Karpas-422 (cell line): ENCODE results near the gene C2CD2. TPM values are rescaled to one million over a fixed set of nuclear protein-coding genes. Genes with fewer than 3 reads are reported as not detected.

Experiments used
- DNase-seq: peaks from one replicate; pipeline ENCODE4 v3.0.0-alpha.2; 2015
- H2AFZ ChIP-seq: fragments of 200-600 bp; sonication (generic); 2 replicates; pipeline ENCODE4 v1.6.1; 2014; ENCODE audit warnings: antibody characterized with exemption, low read length, mixed read lengths
- H3K27ac ChIP-seq: fragments of 200-600 bp; sonication (generic); 2 replicates; pipeline ENCODE4 v1.5.1; 2014; ENCODE audit warnings: mild to moderate bottlenecking, low read length, moderate library complexity
- H3K27me3 ChIP-seq: fragments of 200-600 bp; sonication (generic); 2 replicates; pipeline ENCODE4 v1.6.1; 2014; ENCODE audit warnings: low read length, mixed read lengths
- H3K36me3 ChIP-seq: fragments of 200-600 bp; sonication (generic); 2 replicates; pipeline ENCODE4 v1.6.1; 2014; ENCODE audit warnings: low read length, mixed read lengths; ENCODE audit not compliant: insufficient read depth
- H3K4me1 ChIP-seq: fragments of 200-600 bp; sonication (generic); 2 replicates; pipeline ENCODE4 v1.6.1; 2014; ENCODE audit warnings: mild to moderate bottlenecking, low read length, mixed read lengths
- H3K4me2 ChIP-seq: fragments of 200-600 bp; sonication (generic); 2 replicates; pipeline ENCODE4 v1.6.1; 2014; ENCODE audit warnings: low read length, low read depth, mild to moderate bottlenecking; ENCODE audit not compliant: poor library complexity, severe bottlenecking
- H3K4me3 ChIP-seq: fragments of 200-600 bp; sonication (generic); 2 replicates; pipeline ENCODE4 v1.5.1; 2014; ENCODE audit warnings: mild to moderate bottlenecking, antibody characterized with exemption, low read length, mixed read lengths
- H3K79me2 ChIP-seq: fragments of 200-600 bp; sonication (generic); 2 replicates; pipeline ENCODE4 v1.6.1; 2014; ENCODE audit warnings: mild to moderate bottlenecking, low read length, mixed read lengths
- H3K9ac ChIP-seq: fragments of 200-600 bp; sonication (generic); 2 replicates; pipeline ENCODE4 v1.6.0; 2014; ENCODE audit warnings: low read length
- H3K9me2 ChIP-seq: fragments of 200-600 bp; sonication (generic), shearing (Covaris generic); replicated peaks from 2 replicates; pipeline ENCODE4 v1.6.0; 2014; ENCODE audit warnings: mild to moderate bottlenecking, low read length, moderate library complexity; ENCODE audit not compliant: insufficient read depth
- H3K9me3 ChIP-seq: fragments of 300-700, 200-600 bp; sonication (generic); 2 replicates; pipeline ENCODE4 v1.6.1; 2014; ENCODE audit warnings: low read length, mixed read lengths
- H4K20me1 ChIP-seq: fragments of 200-600 bp; sonication (generic); 2 replicates; pipeline ENCODE4 v1.6.1; 2014; ENCODE audit warnings: mild to moderate bottlenecking, antibody characterized with exemption, low read length, low read depth; ENCODE audit not compliant: insufficient read depth
- total RNA-seq: library from RNA; depleted of rRNA; stranded (reverse); fragments of >200 nt; shearing (Covaris generic); gene quantifications from 2 replicates; pipeline ENCODE4 v1.2.3, GENCODE V29; 2014; ENCODE audit warnings: low replicate concordance

Gene C2CD2
- total RNA-seq, 1 experiment from 2014 or later = not detected

DNA sequence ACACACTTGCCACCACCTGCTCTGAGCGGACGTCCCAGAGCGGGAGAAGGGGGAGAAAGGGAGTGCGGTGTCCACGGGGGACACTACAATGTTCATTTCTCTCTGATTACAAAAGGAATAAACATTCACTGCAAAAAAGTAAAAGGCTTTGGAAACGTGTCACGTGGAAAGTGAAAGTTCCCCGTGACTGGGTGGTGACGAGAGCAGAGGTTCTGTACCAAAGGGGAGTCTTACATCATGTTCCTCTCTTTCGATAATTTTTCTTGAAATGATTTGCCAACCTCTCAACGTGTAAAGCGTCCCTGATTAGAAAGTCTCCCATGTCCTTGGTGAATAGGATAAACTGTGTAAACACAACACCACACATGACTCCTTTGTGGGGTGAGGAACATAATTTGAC is 52.7 kb downstream of the C2CD2 start:
- Histone ChIP-seq H3K79me2 (no peaks in the 10 kb centered on the region), H3K4me2 (no peak overlapping the region)
- no peak for DNase-seq

DNA sequence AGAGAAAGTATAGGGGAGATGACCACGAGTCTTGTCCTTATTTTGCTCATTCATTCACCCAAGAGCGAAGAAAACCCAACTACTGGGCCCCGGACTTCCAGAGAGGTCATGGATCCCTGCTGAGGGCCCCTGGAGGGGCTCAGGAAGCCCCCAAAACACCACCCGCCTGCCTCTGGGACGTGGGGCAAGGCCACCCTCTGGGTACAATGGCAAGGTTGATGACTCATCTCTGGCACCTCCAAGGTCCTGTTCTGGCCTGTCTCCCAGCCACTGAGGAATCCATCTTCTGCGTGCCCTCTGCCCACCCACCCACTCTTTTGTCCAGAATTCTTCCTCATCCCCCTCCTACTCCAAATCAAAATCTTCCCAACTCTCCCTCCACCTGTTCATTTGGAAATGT is 53.4 kb downstream of the C2CD2 start:
- Histone ChIP-seq H3K4me3 (no peak overlapping the region), H3K9me2 (no peaks in the 10 kb centered on the region), H3K4me1 (peaks cover 7% of the 10 kb centered on the region), H3K27ac (no peak overlapping the region), H2AFZ (no peak overlapping the region), H3K4me2 (no peak overlapping the region), H3K36me3 (no peaks in the 10 kb centered on the region), H3K79me2 (no peaks in the 10 kb centered on the region), H3K9ac (no peak overlapping the region), H4K20me1 (no peaks in the 10 kb centered on the region), H3K27me3 (no peaks in the 10 kb centered on the region), H3K9me3 (no peaks in the 10 kb centered on the region)
- no peak for DNase-seq

More for the DNA sequence above, 52.7 kb downstream of the C2CD2 start:
- Histone ChIP-seq H3K27me3 (no peaks in the 10 kb centered on the region), H2AFZ (no peak overlapping the region), H3K9me3 (no peaks in the 10 kb centered on the region), H3K4me3 (no peak overlapping the region), H3K9me2 (no peaks in the 10 kb centered on the region), H3K27ac (no peak overlapping the region), H3K36me3 (no peaks in the 10 kb centered on the region), H3K4me1 (peaks cover 2% of the 10 kb centered on the region), H3K9ac (no peak overlapping the region), H4K20me1 (no peaks in the 10 kb centered on the region)

DNA sequence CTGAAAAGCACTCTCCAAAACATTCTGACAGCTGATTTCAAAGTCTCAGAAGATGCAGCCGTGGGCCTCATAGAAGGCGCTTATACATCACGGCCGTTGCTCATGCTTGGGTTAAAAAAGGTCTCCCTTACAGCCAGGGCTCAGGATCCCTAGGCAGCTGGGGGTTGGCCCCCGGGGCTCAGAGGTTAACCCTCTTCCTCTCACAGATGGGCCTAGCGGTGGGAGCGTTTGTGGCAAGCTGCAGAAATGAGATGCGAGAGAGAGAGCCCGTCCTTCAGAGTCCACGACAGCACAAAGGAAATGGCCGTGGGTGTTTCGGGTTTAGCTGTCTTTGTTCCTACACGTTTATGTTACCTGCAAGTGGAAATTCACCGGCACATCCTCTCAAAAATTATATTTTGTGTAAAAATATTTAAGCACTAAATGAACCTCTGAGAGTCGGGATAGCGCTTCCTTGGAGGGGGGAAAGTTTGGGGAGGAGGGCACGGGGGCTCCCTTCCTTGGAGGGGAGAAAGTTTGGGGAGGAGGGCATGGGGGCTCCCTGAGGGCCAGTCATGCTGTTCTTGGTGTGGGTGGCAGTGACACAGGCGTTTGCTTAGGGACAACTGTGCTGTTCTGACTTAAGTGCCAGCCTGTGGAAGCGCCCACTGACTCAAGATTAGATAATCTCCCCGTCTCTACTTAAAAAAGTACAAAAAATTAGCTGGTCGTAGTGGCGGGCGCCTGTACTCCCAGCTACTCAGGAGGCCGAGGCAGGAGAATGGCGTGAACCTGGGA is 54.2 kb downstream of the C2CD2 start:
- Histone ChIP-seq H4K20me1 (no peaks in the 10 kb centered on the region), H3K79me2 (no peaks in the 10 kb centered on the region), H3K9me3 (no peaks in the 10 kb centered on the region), H3K4me1 (peaks cover 7% of the 10 kb centered on the region), H3K27me3 (no peaks in the 10 kb centered on the region), H3K27ac (no peak overlapping the region), H3K9me2 (no peaks in the 10 kb centered on the region), H2AFZ (no peak overlapping the region), H3K4me3 (no peak overlapping the region), H3K9ac (no peak overlapping the region), H3K36me3 (no peaks in the 10 kb centered on the region), H3K4me2 (no peak overlapping the region)
- DNase-seq = no peak

DNA sequence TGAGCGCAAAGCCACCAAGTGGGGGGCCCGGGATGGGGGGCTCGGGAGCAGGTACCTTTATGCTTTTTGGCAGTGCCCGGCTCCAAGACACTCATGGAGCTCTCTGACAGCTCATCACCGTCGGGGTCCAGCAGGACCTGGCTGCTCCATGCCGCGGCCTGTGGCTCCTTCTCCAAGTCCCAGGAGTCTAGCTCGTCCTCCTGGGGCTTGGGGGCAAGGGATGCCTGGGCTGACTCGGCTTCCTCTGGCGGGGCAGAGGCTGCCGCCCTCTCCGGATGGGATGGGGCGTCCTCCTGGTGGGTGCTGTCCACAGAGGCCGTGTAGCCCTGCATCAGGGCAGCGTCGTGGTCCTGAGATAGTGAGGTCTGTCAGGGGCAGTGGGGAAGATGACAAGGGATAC is 54.8 kb downstream of the C2CD2 start:
- DNase-seq = no peak
- Histone ChIP-seq H4K20me1 (no peaks in the 10 kb centered on the region), H3K4me2 (no peak overlapping the region), H3K4me3 (no peak overlapping the region), H3K4me1 (peaks cover 7% of the 10 kb centered on the region), H3K36me3 (no peaks in the 10 kb centered on the region), H3K79me2 (no peaks in the 10 kb centered on the region), H2AFZ (no peak overlapping the region), H3K9me2 (no peaks in the 10 kb centered on the region), H3K9ac (no peak overlapping the region), H3K9me3 (no peaks in the 10 kb centered on the region), H3K27me3 (no peaks in the 10 kb centered on the region), H3K27ac (no peak overlapping the region)

DNA sequence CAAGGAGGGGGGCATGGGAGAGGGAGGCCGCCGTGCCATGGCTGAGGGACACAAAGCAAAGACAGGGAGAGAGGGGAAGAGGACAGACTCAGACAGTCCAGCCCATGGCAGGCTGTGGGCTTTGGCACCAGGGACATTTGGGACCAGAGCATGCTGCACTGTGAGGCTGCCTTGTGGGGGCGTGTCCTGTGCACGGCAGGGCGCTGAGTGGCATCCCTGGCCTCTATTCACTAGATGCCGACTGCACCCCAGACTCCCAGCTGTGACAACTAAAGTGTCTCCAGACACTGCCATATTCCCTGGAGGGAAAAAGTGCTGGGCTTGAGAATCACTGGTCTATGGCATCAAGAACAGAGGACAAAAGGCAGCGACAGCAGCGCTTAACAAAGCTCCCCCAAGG is 56.1 kb downstream of the C2CD2 start:
- H3K4me3 ChIP-seq = no peak overlapping the region
- H3K4me2 ChIP-seq = no peak overlapping the region
- H3K9me2 ChIP-seq = no peaks in the 10 kb centered on the region
- H3K79me2 ChIP-seq = no peaks in the 10 kb centered on the region
- no peak for DNase-seq
- no peaks in the 10 kb centered on the region for H3K9me3 ChIP-seq
- H3K4me1 ChIP-seq = peaks cover 7% of the 10 kb centered on the region
- no peak overlapping the region for H2AFZ ChIP-seq
- no peak overlapping the region for H3K27ac ChIP-seq
- H3K27me3 ChIP-seq = no peaks in the 10 kb centered on the region
- no peaks in the 10 kb centered on the region for H4K20me1 ChIP-seq
- H3K36me3 ChIP-seq = no peaks in the 10 kb centered on the region
- no peak overlapping the region for H3K9ac ChIP-seq

DNA sequence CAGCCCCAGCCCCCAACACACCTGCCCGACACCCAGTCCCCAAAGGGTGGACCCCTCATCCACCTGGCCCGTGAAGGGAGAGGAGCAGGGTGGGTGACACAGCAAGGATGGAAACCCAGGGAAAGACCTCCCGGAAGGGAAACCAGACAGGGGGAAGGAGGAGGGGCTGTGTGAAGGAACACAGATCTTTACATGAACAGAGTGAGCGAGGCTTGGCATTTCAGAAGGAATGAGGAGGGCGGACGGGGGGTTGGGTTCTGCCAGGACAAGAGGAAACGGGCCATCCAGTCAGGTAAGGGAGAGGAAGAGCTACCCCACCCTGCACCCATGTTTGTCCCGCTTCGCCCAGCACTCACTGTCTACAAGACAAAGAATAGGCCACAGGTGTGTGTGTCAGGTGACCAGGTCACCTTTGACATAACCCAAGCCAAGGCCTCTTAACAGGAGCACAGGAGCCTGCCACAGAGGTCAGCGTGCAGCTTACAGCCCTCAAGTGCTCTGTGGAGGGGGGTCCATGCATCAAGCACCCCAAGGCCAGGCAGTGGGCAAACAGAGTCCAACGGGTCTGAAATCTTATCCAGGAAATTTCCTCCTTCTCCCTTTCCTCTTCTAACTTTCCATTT is 56.7 kb downstream of the C2CD2 start:
- Histone ChIP-seq H3K27ac (no peak overlapping the region), H3K9ac (no peak overlapping the region), H3K79me2 (no peaks in the 10 kb centered on the region), H3K27me3 (no peaks in the 10 kb centered on the region), H3K9me2 (no peaks in the 10 kb centered on the region), H3K4me2 (no peak overlapping the region), H3K9me3 (no peaks in the 10 kb centered on the region), H3K4me1 (peaks cover 7% of the 10 kb centered on the region), H3K4me3 (no peak overlapping the region), H4K20me1 (no peaks in the 10 kb centered on the region), H2AFZ (no peak overlapping the region), H3K36me3 (no peaks in the 10 kb centered on the region)
- no peak for DNase-seq

DNA sequence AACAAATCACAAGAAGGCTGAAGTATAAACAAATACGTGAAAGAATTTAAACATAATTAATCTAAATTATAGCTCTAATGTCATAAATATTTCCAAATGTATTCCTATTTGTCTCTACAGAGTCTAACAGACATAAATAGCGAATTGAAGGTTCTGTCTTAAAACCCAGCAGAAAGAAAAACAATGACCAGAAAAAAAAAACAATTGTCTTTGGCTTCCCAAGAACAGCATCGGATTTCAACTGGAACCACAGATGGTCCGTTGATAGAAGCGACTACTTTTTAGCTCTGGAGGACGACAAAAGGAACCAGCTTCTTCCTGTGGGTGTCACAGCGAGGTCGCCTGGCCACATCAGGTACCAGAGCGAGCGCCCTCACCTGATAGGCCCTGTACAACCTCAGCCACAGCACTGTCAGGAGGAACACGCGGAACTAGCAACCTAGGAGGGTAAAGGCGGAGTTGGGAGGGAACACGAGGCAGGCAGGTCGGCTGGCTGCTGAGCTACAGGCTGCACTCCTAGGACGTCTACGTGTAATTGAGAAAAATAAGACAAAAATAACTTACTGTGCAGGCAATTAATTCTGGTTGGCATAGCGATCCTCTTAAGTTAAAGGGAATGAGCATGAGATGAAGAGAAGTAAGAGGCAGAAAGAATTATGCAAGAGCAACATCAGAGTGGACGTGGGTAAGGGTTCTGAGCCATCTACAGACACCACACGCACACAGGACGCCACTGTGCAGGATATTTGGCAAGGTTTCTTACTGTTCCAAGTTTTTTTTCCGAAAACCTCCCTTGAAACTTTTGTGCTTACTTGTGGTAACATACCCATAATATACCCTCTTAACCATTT is 58.0 kb downstream of the C2CD2 start:
- Histone ChIP-seq H3K9ac (no peak overlapping the region), H3K9me3 (no peaks in the 10 kb centered on the region), H2AFZ (no peak overlapping the region), H3K9me2 (no peaks in the 10 kb centered on the region), H3K36me3 (no peaks in the 10 kb centered on the region), H4K20me1 (no peaks in the 10 kb centered on the region), H3K4me3 (no peak overlapping the region), H3K27me3 (no peaks in the 10 kb centered on the region), H3K4me2 (no peak overlapping the region), H3K27ac (no peak overlapping the region), H3K79me2 (no peaks in the 10 kb centered on the region), H3K4me1 (peaks cover 7% of the 10 kb centered on the region)
- DNase-seq = peak; percentile 77

DNA sequence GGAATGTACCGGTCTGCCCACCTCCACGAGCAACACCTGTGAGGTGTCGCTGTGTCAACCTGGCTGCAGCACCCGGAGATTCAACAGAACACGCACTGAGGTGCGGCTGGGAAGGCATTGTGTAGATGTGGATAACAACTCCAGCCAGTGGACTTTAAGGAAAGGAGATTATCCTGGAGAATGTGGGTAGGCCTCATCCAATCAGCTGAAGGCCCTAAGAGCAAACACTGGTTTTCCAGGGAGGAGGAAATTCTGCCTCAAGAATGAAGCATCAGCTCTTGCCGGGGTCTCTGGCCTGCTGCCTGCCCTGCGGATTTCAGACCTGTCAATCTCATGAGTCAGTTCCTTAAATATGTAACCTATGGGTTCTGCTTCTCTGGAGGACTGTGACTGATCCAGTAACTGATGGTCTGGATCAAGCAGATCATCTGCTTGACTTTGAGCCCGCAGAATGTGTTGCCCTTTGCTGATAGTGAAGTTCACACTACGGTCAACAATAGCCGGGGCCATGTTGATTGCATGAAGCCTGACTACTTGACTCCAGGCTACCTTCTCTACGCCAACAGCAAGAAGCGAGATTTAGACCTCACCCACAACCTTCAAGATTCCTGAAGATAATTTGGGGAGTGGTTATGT is 58.8 kb downstream of the C2CD2 start:
- no peaks in the 10 kb centered on the region for H3K9me3 ChIP-seq
- H3K4me3 ChIP-seq = no peak overlapping the region
- H3K27me3 ChIP-seq = no peaks in the 10 kb centered on the region
- H3K4me1 ChIP-seq = peaks cover 7% of the 10 kb centered on the region
- H3K4me2 ChIP-seq = no peak overlapping the region
- H3K79me2 ChIP-seq = no peaks in the 10 kb centered on the region
- no peak overlapping the region for H3K9ac ChIP-seq
- H4K20me1 ChIP-seq = no peaks in the 10 kb centered on the region
- H2AFZ ChIP-seq = no peak overlapping the region
- no peak for DNase-seq
- H3K9me2 ChIP-seq = no peaks in the 10 kb centered on the region
- no peak overlapping the region for H3K27ac ChIP-seq
- no peaks in the 10 kb centered on the region for H3K36me3 ChIP-seq
